HuH-7 (cell line): ENCODE data around the gene LRRC4B.
"Not testable (repeated sequence)": the region's sequence is repeated elsewhere in the genome, so short reads cannot be mapped to it uniquely, and the experiment has no call there.

Source experiments
- DNase-seq: peaks from one replicate; pipeline ENCODE4 v3.0.0; 2011; ENCODE audit warnings: low spot score

Gene LRRC4B

GRCh38 chr19:50552540-50552939 is 15.7 kb downstream of the LRRC4B start:
- DNase-seq = no peak

- DNase-seq = no peak
Observed at GRCh38 chr19:50551715-50552187, 16.5 kb downstream of the LRRC4B start.

GRCh38 chr19:50551034-50551714 is 17.1 kb downstream of the LRRC4B start:
- no peak for DNase-seq

GRCh38 chr19:50550594-50550966 is 17.7 kb downstream of the LRRC4B start:
- no peak for DNase-seq

GRCh38 chr19:50549927-50550593 is 18.2 kb downstream of the LRRC4B start:
- DNase-seq = no peak

GRCh38 chr19:50549059-50549926 is 18.9 kb downstream of the LRRC4B start:
- no peak for DNase-seq

GRCh38 chr19:50548191-50549058 is 19.8 kb downstream of the LRRC4B start:
- DNase-seq = no peak

GRCh38 chr19:50547385-50548190 is 20.6 kb downstream of the LRRC4B start:
- no peak for DNase-seq

GRCh38 chr19:50546527-50547221 is 21.6 kb downstream of the LRRC4B start:
- DNase-seq = no peak

- no peak for DNase-seq
Observed at GRCh38 chr19:50542943-50543342, 25.3 kb downstream of the LRRC4B start.

GRCh38 chr19:50537769-50538230 is 30.4 kb downstream of the LRRC4B start:
- peak; percentile 92 for DNase-seq

- DNase-seq = no peak
Observed at GRCh38 chr19:50537306-50537685, 30.9 kb downstream of the LRRC4B start.

- DNase-seq = no peak
Observed at GRCh38 chr19:50536662-50537305, 31.5 kb downstream of the LRRC4B start.

- no peak for DNase-seq
Observed at GRCh38 chr19:50535672-50536187, 32.5 kb downstream of the LRRC4B start.

GRCh38 chr19:50534478-50534877 is 33.8 kb downstream of the LRRC4B start:
- no peak for DNase-seq

- DNase-seq = no peak
Observed at GRCh38 chr19:50532952-50533351, 35.3 kb downstream of the LRRC4B start.

- DNase-seq = no peak
Observed at GRCh38 chr19:50531171-50531612, 37.0 kb downstream of the LRRC4B start.

- not testable (repeated sequence) for DNase-seq
Observed at GRCh38 chr19:50528052-50528451, 40.2 kb downstream of the LRRC4B start.

- DNase-seq = no peak
Observed at GRCh38 chr19:50522881-50523280, 45.4 kb downstream of the LRRC4B start.
